ENCODE measurements around the gene EEF1B2.

GRCh38 chr2:206202446-206202845 is 42.8 kb downstream of the EEF1B2 start:
- TF ChIP-seq, protein P1, sequence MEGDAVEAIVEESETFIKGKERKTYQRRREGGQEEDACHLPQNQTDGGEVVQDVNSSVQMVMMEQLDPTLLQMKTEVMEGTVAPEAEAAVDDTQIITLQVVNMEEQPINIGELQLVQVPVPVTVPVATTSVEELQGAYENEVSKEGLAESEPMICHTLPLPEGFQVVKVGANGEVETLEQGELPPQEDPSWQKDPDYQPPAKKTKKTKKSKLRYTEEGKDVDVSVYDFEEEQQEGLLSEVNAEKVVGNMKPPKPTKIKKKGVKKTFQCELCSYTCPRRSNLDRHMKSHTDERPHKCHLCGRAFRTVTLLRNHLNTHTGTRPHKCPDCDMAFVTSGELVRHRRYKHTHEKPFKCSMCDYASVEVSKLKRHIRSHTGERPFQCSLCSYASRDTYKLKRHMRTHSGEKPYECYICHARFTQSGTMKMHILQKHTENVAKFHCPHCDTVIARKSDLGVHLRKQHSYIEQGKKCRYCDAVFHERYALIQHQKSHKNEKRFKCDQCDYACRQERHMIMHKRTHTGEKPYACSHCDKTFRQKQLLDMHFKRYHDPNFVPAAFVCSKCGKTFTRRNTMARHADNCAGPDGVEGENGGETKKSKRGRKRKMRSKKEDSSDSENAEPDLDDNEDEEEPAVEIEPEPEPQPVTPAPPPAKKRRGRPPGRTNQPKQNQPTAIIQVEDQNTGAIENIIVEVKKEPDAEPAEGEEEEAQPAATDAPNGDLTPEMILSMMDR (IDR thresholded peaks at IDR 0.05) = no peak
- no peak for TF ChIP-seq EZH2 (IDR thresholded peaks at IDR 0.05)

Measured in neural progenitor cell (in vitro differentiated cells).